H9 (cell line): ENCODE data around the gene YIPF6. TPM values are rescaled to one million over a fixed set of nuclear protein-coding genes. Genes with fewer than 3 reads are reported as not detected.

Experiments
- DNase-seq: peaks from one replicate; pipeline ENCODE4 v3.0.0-alpha.2; 2017
- H2AFZ ChIP-seq: one replicate; pipeline ENCODE4 v1.6.1; 2013; ENCODE audit warnings: mild to moderate bottlenecking, low read length, control low read depth, moderate library complexity
- H2AK5ac ChIP-seq: 2 replicates; pipeline ENCODE4 v1.6.1; 2013; ENCODE audit warnings: low read length, control low read depth, mixed read lengths; ENCODE audit not compliant: insufficient read length
- H2BK120ac ChIP-seq: one replicate; pipeline ENCODE4 v1.6.1; 2013; ENCODE audit warnings: low read depth, mild to moderate bottlenecking, low read length, control low read depth, inconsistent platforms; ENCODE audit not compliant: poor library complexity, severe bottlenecking
- H2BK12ac ChIP-seq: 2 replicates; pipeline ENCODE4 v1.6.1; 2013; ENCODE audit warnings: low read length, control low read depth, mixed read lengths, low read depth; ENCODE audit not compliant: insufficient read length
- H2BK15ac ChIP-seq: 2 replicates; pipeline ENCODE4 v1.6.1; 2013; ENCODE audit warnings: low read depth, low read length, control low read depth
- H2BK20ac ChIP-seq: one replicate; pipeline ENCODE4 v1.6.1; 2013; ENCODE audit warnings: low read depth, mild to moderate bottlenecking, low read length, control low read depth, inconsistent platforms; ENCODE audit not compliant: poor library complexity, severe bottlenecking
- H2BK5ac ChIP-seq: 2 replicates; pipeline ENCODE4 v1.6.1; 2013; ENCODE audit warnings: low read length, control low read depth, mixed read lengths; ENCODE audit not compliant: insufficient read length
- H3K14ac ChIP-seq: 2 replicates; pipeline ENCODE4 v1.6.1; 2013; ENCODE audit warnings: low read length, control low read depth; ENCODE audit not compliant: insufficient read depth
- H3K18ac ChIP-seq: 2 replicates; pipeline ENCODE4 v1.6.1; 2013; ENCODE audit warnings: low read depth, mild to moderate bottlenecking, mixed read lengths, low read length, control low read depth; ENCODE audit not compliant: insufficient read length
- H3K23ac ChIP-seq: 2 replicates; pipeline ENCODE4 v1.6.1; 2013; ENCODE audit warnings: low read length, control low read depth, mixed read lengths, low read depth; ENCODE audit not compliant: insufficient read length
- H3K23me2 ChIP-seq: 2 replicates; pipeline ENCODE4 v1.6.1; 2013; ENCODE audit warnings: low read depth, mild to moderate bottlenecking, mixed read lengths, low read length, control low read depth; ENCODE audit not compliant: insufficient read length, poor library complexity, severe bottlenecking
- H3K27ac ChIP-seq: 2 replicates; pipeline ENCODE4 v1.5.1; 2013; ENCODE audit warnings: low read length, control low read depth, mixed read lengths, low read depth; ENCODE audit not compliant: insufficient read length
- H3K27me3 ChIP-seq: 2 replicates; pipeline ENCODE4 v1.6.1; 2013; ENCODE audit warnings: low read length, control low read depth, inconsistent platforms; ENCODE audit not compliant: insufficient read depth
- H3K4ac ChIP-seq: 2 replicates; pipeline ENCODE4 v1.6.1; 2013; ENCODE audit warnings: low read depth, mild to moderate bottlenecking, control low read depth, inconsistent platforms, low read length, moderate library complexity
- H3K4me1 ChIP-seq: 2 replicates; pipeline ENCODE4 v1.6.1; 2013; ENCODE audit warnings: low read length, control low read depth, inconsistent platforms; ENCODE audit not compliant: insufficient read depth
- H3K4me2 ChIP-seq: 2 replicates; pipeline ENCODE4 v1.6.1; 2013; ENCODE audit warnings: low read length, control low read depth, mixed read lengths; ENCODE audit not compliant: insufficient read length, insufficient read depth
- H3K56ac ChIP-seq: 2 replicates; pipeline ENCODE4 v1.6.1; 2013; ENCODE audit warnings: low read depth, mild to moderate bottlenecking, mixed read lengths, low read length, control low read depth; ENCODE audit not compliant: insufficient read length
- H3K79me1 ChIP-seq: 2 replicates; pipeline ENCODE4 v1.6.1; 2013; ENCODE audit warnings: low read depth, mild to moderate bottlenecking, moderate library complexity, low read length, control low read depth, inconsistent platforms; ENCODE audit not compliant: insufficient read depth, poor library complexity, severe bottlenecking
- H3K79me2 ChIP-seq: 2 replicates; pipeline ENCODE4 v1.6.1; 2013; ENCODE audit warnings: low read length, control low read depth, inconsistent platforms; ENCODE audit not compliant: insufficient read depth
- H3K9ac ChIP-seq: 2 replicates; pipeline ENCODE4 v1.6.1; 2013; ENCODE audit warnings: low read length, control low read depth, mixed read lengths; ENCODE audit not compliant: insufficient read length; ENCODE audit errors: extremely low read depth
- H3K9me3 ChIP-seq: one replicate; pipeline ENCODE4 v1.6.1; 2013; ENCODE audit warnings: low read depth, low read length, inconsistent platforms; ENCODE audit not compliant: control insufficient read depth
- H3T11ph ChIP-seq: one replicate; pipeline ENCODE4 v1.6.1; 2013; ENCODE audit warnings: mild to moderate bottlenecking, low read length, control low read depth, inconsistent platforms
- H4K20me1 ChIP-seq: one replicate; pipeline ENCODE4 v1.6.1; 2013; ENCODE audit not compliant: control insufficient read depth, insufficient read length, insufficient read depth
- H4K5ac ChIP-seq: 2 replicates; pipeline ENCODE4 v1.6.1; 2013; ENCODE audit warnings: low read depth, mild to moderate bottlenecking, mixed read lengths, low read length, control low read depth; ENCODE audit not compliant: insufficient read length
- H4K8ac ChIP-seq: replicated peaks from 2 replicates; pipeline ENCODE4 v1.6.1; 2013; ENCODE audit warnings: low read length, control low read depth, mixed read lengths, low read depth; ENCODE audit not compliant: insufficient read length
- H4K91ac ChIP-seq: 2 replicates; pipeline ENCODE4 v1.6.1; 2013; ENCODE audit warnings: low read depth, mild to moderate bottlenecking, moderate library complexity, mixed read lengths, low read length, control low read depth; ENCODE audit not compliant: insufficient read length
- H3K27ac Mint-ChIP-seq, 3 experiments: 2 replicates in 2 of 3; 3 replicates in 1 of 3; pipeline ENCODE4 v1.8.0; 2020 to 2021; ENCODE audit warnings: mixed read lengths in 3 of 3, mild to moderate bottlenecking in 1 of 3, moderate library complexity in 1 of 3
- H3K27me3 Mint-ChIP-seq: 2 replicates; pipeline ENCODE4 v1.8.0; 2021; ENCODE audit warnings: low read depth, mild to moderate bottlenecking, moderate library complexity, mixed read lengths
- H3K36me3 Mint-ChIP-seq, 3 experiments: 2 replicates in 2 of 3; 3 replicates in 1 of 3; pipeline ENCODE4 v1.8.0; 2020 to 2021; ENCODE audit warnings: low read depth in 3 of 3, mixed read lengths in 3 of 3; ENCODE audit not compliant: insufficient read depth in 1 of 3
- H3K4me1 Mint-ChIP-seq, 2 experiments: 2 replicates each; pipeline ENCODE4 v1.8.0; 2020; ENCODE audit warnings: mixed read lengths in 2 of 2
- H3K4me3 Mint-ChIP-seq, 2 experiments: 2 replicates in 1 of 2; 3 replicates in 1 of 2; pipeline ENCODE4 v1.8.0; 2020 to 2021; ENCODE audit warnings: mild to moderate bottlenecking in 2 of 2, mixed read lengths in 2 of 2, moderate library complexity in 1 of 2
- H3K9me3 Mint-ChIP-seq, 2 experiments: 2 replicates in 1 of 2; 3 replicates in 1 of 2; pipeline ENCODE4 v1.8.0; 2020; ENCODE audit warnings: mild to moderate bottlenecking in 2 of 2, mixed read lengths in 2 of 2, moderate library complexity in 1 of 2
- CTCF ChIP-seq: fragments of 200-600 bp; sonication (generic); conservative IDR thresholded peaks from 3 replicates; pipeline ENCODE4 v1.8.0; 2021; ENCODE audit warnings: antibody characterized with exemption, mild to moderate bottlenecking
- WGBS: extraction: QIAGEN DNeasy Blood & Tissue Kit; methylation state at CpG from one replicate; pipeline ENCODE4 v1.1.7; 2013; ENCODE audit warnings: missing lambda C conversion rate, low lambda C conversion rate, mixed read lengths; ENCODE audit not compliant: insufficient read length; ENCODE audit errors: extremely low coverage; 5-methylcytosine and 5-hydroxymethylcytosine counted together
- total RNA-seq: library from RNA; stranded (reverse); gene quantifications from 2 replicates; pipeline ENCODE4 v1.2.1, GENCODE V29; 2021

YIPF6 gene
- total RNA-seq, 1 experiment from 2014 or later = 31.8 TPM

DNA sequence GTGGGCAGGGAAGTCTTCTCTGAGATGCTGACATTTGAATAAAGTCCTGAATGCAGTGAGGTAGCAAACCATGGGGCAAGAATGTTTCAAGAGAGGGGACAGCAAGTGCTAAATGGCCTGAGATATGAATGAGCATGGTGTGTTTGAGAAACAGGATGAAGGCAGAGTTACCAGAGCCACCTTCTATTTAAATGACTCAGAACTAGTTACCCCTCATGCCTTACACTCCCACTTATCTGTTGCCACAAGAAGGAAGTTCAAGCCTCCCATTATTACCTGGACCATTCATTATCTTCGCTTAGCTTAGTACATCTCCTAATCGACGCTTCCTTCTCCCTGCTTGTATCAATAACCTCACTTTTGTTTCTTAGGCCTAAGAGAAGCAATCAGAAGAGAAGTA, 81.0 kb downstream of the YIPF6 start:
- Histone ChIP-seq H3K27me3 (no peaks in the 10 kb centered on the region), H3K14ac (no peak overlapping the region), H4K8ac (no peak overlapping the region), H3K23me2 (no peaks in the 10 kb centered on the region), H3K79me2 (no peaks in the 10 kb centered on the region), H4K20me1 (no peaks in the 10 kb centered on the region), H3K4ac (no peak overlapping the region), H3K79me1 (no peaks in the 10 kb centered on the region), H2BK12ac (no peak overlapping the region), H2BK120ac (no peak overlapping the region), H3K18ac (no peak overlapping the region), H3K9me3 (peaks cover 45% of the 10 kb centered on the region), H4K91ac (no peak overlapping the region), H2BK20ac (no peak overlapping the region), H3K4me1 (no peaks in the 10 kb centered on the region), H3K9ac (no peak overlapping the region), H2AK5ac (no peak overlapping the region), H4K5ac (no peak overlapping the region), H2AFZ (no peak overlapping the region), H3K56ac (no peak overlapping the region), H2BK15ac (no peak overlapping the region), H3K23ac (no peak overlapping the region), H3K4me2 (no peak overlapping the region), H3T11ph (no peak overlapping the region), H3K27ac (no peak overlapping the region), H2BK5ac (no peak overlapping the region)
- no peak for DNase-seq
- Mint-ChIP-seq H3K9me3 (peaks cover 29 to 30% of the 10 kb centered on the region in 2 experiments), H3K4me1 (no peaks in the 10 kb centered on the region), H3K27me3 (no peaks in the 10 kb centered on the region; the same call in 1 of the 2 replicates), H3K36me3 (no peaks in the 10 kb centered on the region; a peak in 1 of 7 replicates), H3K4me3 (no peak overlapping the region), H3K27ac (no peak overlapping the region)
- TF ChIP-seq CTCF = no peak
- no CpG with 5 or more reads among the region's 3 CpGs for WGBS
